WTC11 (cell line): ENCODE measurements around the gene INPP5A.

Experiments
- ATF1 ChIP-seq: sonication (generic); formaldehyde crosslinking; IDR thresholded peaks from 2 replicates; pipeline ENCODE4 v1.8.1; 2023; ENCODE audit warnings: mild to moderate bottlenecking, moderate library complexity, missing genetic modification reagents
- CREB1 ChIP-seq: sonication (generic); formaldehyde crosslinking; IDR thresholded peaks from 2 replicates; pipeline ENCODE4 v1.8.0; 2023; ENCODE audit warnings: mild to moderate bottlenecking, missing genetic modification reagents
- CTCF ChIP-seq: fragments of 200-600 bp; IDR thresholded peaks from 2 replicates; pipeline ENCODE4 v1.8.0; 2022; ENCODE audit warnings: antibody characterized with exemption
- FOXJ3 ChIP-seq: sonication (generic); formaldehyde crosslinking; IDR thresholded peaks from 2 replicates; pipeline ENCODE4 v1.9.0; 2021; ENCODE audit warnings: missing genetic modification reagents, mild to moderate bottlenecking, borderline replicate concordance
- HMGA2 ChIP-seq: fragments of 250-450 bp; sonication (Bioruptor Pico); IDR thresholded peaks from 2 replicates; pipeline ENCODE4 v1.4.0; 2021; ENCODE audit warnings: mild to moderate bottlenecking, moderate library complexity
- SP1 ChIP-seq: sonication (generic); formaldehyde crosslinking; conservative IDR thresholded peaks from 2 replicates; pipeline ENCODE4 v1.8.1; 2022; ENCODE audit warnings: missing genetic modification reagents
- ZNF263 ChIP-seq: sonication (generic); formaldehyde crosslinking; IDR thresholded peaks from 2 replicates; pipeline ENCODE4 v1.8.1; 2022; ENCODE audit warnings: low read depth, mild to moderate bottlenecking, moderate library complexity, missing genetic modification reagents
- ZNF425 ChIP-seq: fragments of 250-450 bp; sonication (Bioruptor Pico); conservative IDR thresholded peaks from 2 replicates; pipeline ENCODE4 v1.9.0; 2021; ENCODE audit warnings: mild to moderate bottlenecking

GRCh38 chr10:132527339-132528063 is 10.1 kb upstream of the INPP5A start:
- TF ChIP-seq CTCF (no peak), ZNF425 (CRISPR knock-in tag) (no peak), CREB1 (CRISPR knock-in tag) (no peak), SP1 (no peak), ZNF263 (CRISPR knock-in tag) (no peak), FOXJ3 (CRISPR knock-in tag) (no peak), HMGA2 (no peak), ATF1 (CRISPR knock-in tag) (no peak)
